ENCODE results near the gene ETS1. TPM values are rescaled to one million over a fixed set of nuclear protein-coding genes. Genes with fewer than 3 reads are reported as not detected.
A peak's percentile ranks its signal among the peaks of the same experiment; 100 is the strongest.

Gene ETS1
- total and polyA plus RNA-seq, 2 experiments from 2014 or later, result 25.6 to 52.6 TPM

- no peak for TF ChIP-seq JUNB (IDR thresholded peaks at IDR 0.05; ENCODE audit: unreplicated experiment)
- TF ChIP-seq EZH2 (IDR thresholded peaks at IDR 0.05; ENCODE audit: low read depth, unreplicated experiment), result no peak
Measured at GRCh38 chr11:128589998-128590397, 2.6 kb upstream of the ETS1 start (continued).

- no peak for TF ChIP-seq NANOG (IDR thresholded peaks at IDR 0.05; ENCODE audit: borderline replicate concordance)
- TF ChIP-seq ZNF462 (CRISPR knock-in tag; IDR thresholded peaks at IDR 0.05), result no peak
- no peak for TF ChIP-seq CREB1 (CRISPR knock-in tag; IDR thresholded peaks at IDR 0.05; ENCODE audit: low read depth)
- TF ChIP-seq ZNF114 (CRISPR knock-in tag; IDR thresholded peaks at IDR 0.05), result no peak
- TF ChIP-seq STAT1 (IDR thresholded peaks at IDR 0.05; ENCODE audit: unreplicated experiment), result no peak
- TF ChIP-seq, protein P1, sequence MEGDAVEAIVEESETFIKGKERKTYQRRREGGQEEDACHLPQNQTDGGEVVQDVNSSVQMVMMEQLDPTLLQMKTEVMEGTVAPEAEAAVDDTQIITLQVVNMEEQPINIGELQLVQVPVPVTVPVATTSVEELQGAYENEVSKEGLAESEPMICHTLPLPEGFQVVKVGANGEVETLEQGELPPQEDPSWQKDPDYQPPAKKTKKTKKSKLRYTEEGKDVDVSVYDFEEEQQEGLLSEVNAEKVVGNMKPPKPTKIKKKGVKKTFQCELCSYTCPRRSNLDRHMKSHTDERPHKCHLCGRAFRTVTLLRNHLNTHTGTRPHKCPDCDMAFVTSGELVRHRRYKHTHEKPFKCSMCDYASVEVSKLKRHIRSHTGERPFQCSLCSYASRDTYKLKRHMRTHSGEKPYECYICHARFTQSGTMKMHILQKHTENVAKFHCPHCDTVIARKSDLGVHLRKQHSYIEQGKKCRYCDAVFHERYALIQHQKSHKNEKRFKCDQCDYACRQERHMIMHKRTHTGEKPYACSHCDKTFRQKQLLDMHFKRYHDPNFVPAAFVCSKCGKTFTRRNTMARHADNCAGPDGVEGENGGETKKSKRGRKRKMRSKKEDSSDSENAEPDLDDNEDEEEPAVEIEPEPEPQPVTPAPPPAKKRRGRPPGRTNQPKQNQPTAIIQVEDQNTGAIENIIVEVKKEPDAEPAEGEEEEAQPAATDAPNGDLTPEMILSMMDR (conservative IDR thresholded peaks at IDR 0.05; ENCODE audit: low read depth in 2 of 2), result no peak
- no peak for TF ChIP-seq ZNF331 (CRISPR knock-in tag; IDR thresholded peaks at IDR 0.05; ENCODE audit: low read depth)
- TF ChIP-seq POLR2AphosphoS5 (IDR thresholded peaks at IDR 0.05; ENCODE audit: low read depth), result no peak
- no peak for TF ChIP-seq EZH2 (IDR thresholded peaks at IDR 0.05; ENCODE audit: low read depth, unreplicated experiment)
- TF ChIP-seq EZH2phosphoT487 (IDR thresholded peaks at IDR 0.05; ENCODE audit: unreplicated experiment), result no peak
- no peak for TF ChIP-seq ETS1 (IDR thresholded peaks at IDR 0.05)
- no peak for TF ChIP-seq REST (IDR thresholded peaks at IDR 0.05; ENCODE audit: unreplicated experiment)
- no peak for TF ChIP-seq JUNB (IDR thresholded peaks at IDR 0.05; ENCODE audit: unreplicated experiment)
- no peaks in the 10 kb centered on the region; the same call in 1 of the 2 replicates for H3K36me3 ChIP-seq (ENCODE audit: insufficient read depth)
- H3K9me3 Mint-ChIP-seq, result no peaks in the 10 kb centered on the region
- H3K9me2 ChIP-seq (ENCODE audit: insufficient read depth), result no peaks in the 10 kb centered on the region
- H3F3A ChIP-seq (replicated peaks; ENCODE audit: low read depth), result no peaks in the 10 kb centered on the region
- H3K79me2 ChIP-seq (replicated peaks; ENCODE audit: insufficient read depth), result peaks cover 41% of the 10 kb centered on the region
- H3K27me3 Mint-ChIP-seq (ENCODE audit: insufficient read depth, low read depth, poor library complexity), result peaks cover 5% of the 10 kb centered on the region
- H2AFZ ChIP-seq, result no peak overlapping the region
- H3K27me3 ChIP-seq (ENCODE audit: insufficient read depth), result no peaks in the 10 kb centered on the region
- H3K4me1 Mint-ChIP-seq, result peaks cover 60% of the 10 kb centered on the region
- peaks cover 46% of the 10 kb centered on the region for H3K4me1 ChIP-seq (ENCODE audit: insufficient read depth)
- H3K4me3 ChIP-seq, result no peak overlapping the region
- peak overlapping the region; percentile 87; the same call in 1 of the 2 replicates for H3K4me2 ChIP-seq
- no peaks in the 10 kb centered on the region for H4K20me1 ChIP-seq (replicated peaks; ENCODE audit: insufficient read depth)
- ATAC-seq, result no peak
- peaks cover 5% of the 10 kb centered on the region; the same call in 2 of the 3 replicates for H3K36me3 Mint-ChIP-seq (ENCODE audit: low read depth)
- H3K27ac ChIP-seq (ENCODE audit: low read depth), result no peak overlapping the region
- no peak overlapping the region for H3K27ac Mint-ChIP-seq
- DNase-seq (ENCODE audit: low spot score), result no peak
- no peak overlapping the region for H3K4me3 Mint-ChIP-seq
Measured at GRCh38 chr11:128588093-128588492, 735 bp upstream of the ETS1 start.
